ENCODE results near the gene BHLHE23.
"Not testable (repeated sequence)": the region's sequence is repeated elsewhere in the genome, so short reads cannot be mapped to it uniquely, and the experiment has no call there.

Gene BHLHE23

GRCh38 chr20:62960446-62961309 lies 46.1 kb downstream of the BHLHE23 start:
- not testable (repeated sequence) for DNase-seq (ENCODE audit: low read depth)

- no peak for DNase-seq (ENCODE audit: low read depth)
Observed at GRCh38 chr20:62959998-62960436, 46.7 kb downstream of the BHLHE23 start.

DNA sequence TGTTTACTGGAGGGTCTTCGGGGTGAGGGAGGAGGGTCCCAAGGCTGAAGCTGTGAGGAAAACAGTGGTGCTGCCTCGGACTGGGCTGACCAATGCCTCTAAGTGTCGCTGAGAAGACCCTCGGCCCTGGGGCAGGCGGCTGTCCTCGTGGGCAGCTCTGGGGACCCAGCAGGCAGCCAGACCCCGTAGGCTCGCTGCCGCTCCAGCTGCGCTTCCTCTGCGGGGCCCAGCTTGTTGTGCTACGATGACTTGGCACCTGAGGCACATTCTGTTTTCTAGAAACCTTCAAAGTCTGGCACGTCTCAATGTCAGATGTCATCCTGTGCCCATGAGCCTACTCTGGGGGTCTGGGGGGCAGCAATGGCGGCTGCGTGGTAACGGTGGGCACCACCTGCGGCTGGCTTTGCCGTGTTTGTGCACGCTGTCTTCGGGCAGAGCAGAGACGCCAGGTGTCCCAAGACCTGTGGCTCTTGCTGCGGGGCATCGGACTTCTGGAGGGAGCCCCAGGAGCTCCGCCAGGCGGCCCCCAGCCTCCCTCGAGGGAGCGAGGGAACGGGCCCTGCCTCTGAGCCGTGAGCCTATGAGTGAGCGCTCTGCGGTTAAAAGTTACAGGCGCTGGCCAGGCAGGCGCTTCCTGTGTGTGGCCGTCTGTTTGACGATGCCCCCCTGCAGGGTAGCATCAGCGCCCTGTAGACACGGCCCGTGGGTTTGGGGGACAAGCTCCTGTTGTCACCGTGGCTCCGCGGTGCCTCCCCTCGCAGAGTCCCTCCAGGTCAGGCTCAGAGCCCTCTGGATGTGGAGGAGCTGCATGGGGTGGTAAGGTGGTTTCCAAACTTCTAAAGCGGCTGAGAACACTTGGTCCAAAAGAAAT lies 47.4 kb downstream of the BHLHE23 start:
- no peak for DNase-seq (ENCODE audit: low read depth)

GRCh38 chr20:62958388-62959100 lies 48.2 kb downstream of the BHLHE23 start:
- no peak for DNase-seq (ENCODE audit: low read depth)

GRCh38 chr20:62957136-62958117 lies 49.3 kb downstream of the BHLHE23 start:
- DNase-seq (ENCODE audit: low read depth) = no peak

GRCh38 chr20:62956387-62957135 lies 50.2 kb downstream of the BHLHE23 start:
- no peak for DNase-seq (ENCODE audit: low read depth)

Data from stimulated activated CD8-positive, alpha-beta memory T cell treated with anti-CD3 and anti-CD28 coated beads, Interleukin-15, amount 100 ng/mL, for 24 hours (primary cell).